Globus pallidus (tissue), 1 donor: ENCODE data around the gene CCDC92.

Source experiments
- DNase-seq: peaks from one replicate; pipeline ENCODE4 v3.0.0-alpha.2; 2015; ENCODE audit warnings: low spot score

The CCDC92 gene

DNA sequence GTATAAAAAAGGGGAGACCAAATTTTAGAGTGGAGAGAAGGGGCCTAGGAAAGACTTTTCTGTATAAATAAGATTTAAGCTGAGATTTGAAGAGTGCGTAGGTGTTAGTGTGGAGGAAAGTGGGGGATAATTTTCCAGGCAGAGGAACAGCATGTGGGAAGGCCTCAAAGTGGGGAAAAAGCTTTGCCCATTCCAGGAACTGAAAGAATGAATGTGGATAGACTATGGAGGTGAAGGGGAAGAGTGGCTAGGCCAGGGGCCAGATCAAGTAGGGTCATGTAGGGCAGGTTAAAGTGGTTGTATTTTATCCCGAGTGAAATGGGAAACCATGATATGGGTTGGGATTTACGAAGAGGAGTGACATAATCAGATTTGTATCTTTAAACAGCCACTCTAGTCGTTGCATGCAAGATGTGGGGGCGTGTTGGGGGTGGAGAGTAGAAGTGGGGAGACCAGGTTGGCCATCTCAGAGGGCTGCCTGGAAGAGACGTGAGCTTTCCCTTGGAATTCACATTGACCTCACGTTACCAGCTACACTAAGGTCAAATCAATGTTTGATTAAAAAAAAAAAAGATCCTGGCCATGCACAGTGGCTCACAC lies 3.7 kb upstream of the CCDC92 start:
- DNase-seq = no peak

DNA sequence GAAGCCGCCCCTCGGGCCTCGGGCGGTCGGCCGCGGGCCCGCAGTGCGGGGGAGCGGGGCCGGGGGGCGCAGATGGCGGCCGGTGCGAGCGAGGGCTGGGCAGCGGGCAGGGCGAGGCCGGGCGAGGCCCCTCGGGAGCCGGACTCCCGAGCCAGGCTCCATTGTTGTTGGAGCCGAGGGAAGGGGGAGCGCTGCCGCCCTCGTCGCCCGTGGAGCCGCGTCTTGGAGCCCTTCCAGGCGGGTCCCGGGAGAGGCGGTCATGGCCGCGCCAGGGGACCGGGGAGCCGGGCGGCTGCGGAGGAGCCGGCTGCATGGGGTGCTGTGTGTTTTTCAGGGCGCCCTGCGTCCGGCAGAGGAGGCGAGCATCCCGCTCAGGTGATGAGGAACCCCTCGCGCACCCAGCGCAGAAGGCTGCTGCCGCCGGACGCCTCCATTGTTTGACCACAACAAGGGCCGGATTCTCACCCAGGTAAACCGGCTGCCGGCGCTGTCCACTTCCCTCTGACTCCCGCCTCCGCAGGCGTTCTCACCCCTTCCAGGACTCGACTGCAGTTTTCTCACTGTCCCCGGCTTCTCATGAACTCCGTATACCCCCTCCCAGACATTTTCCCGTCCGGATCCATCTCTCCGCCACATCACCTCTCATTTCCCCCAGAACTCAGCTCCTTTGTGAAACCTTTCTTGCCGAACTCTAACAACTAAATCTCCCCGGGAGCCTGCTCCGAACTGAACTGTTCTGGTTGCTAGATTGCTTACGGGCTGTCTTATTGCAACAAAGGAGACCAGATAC lies 1.1 kb upstream of the CCDC92 start:
- DNase-seq = no peak

DNA sequence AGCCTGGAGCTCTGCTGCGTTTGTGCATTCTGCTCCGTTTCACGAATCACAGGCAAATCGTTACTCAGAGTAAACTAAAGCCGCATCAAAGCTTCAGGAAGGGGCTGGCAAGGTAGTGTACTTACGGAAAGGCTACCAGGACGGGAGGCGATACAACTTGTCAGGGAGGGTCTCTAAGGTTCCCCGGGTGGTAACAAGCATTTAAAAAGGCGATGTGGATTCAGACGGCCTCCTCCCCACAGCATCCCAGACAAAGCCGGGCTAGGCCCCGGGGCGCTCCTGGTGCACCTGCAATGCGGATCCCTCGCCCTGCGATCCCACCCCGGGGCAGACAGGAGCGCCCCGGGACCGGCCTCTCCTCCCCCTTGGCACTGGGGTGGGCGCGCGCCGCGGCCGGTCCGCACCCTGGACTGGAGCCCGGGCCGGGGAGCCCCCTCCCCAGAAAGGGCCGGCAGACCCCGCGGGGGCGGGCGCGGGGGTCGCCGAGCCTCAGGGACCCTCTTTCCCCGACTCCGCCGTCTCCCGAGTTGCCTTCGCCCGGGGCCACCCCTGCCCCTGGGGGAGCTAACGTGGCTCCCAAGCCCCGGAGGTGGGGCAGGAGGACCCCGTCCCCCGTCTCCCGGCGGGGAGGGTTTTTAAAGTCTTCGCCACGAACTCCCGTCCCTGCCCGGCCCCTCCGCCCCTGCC lies 718 bp downstream of the CCDC92 start:
- DNase-seq = peak; percentile 45

DNA sequence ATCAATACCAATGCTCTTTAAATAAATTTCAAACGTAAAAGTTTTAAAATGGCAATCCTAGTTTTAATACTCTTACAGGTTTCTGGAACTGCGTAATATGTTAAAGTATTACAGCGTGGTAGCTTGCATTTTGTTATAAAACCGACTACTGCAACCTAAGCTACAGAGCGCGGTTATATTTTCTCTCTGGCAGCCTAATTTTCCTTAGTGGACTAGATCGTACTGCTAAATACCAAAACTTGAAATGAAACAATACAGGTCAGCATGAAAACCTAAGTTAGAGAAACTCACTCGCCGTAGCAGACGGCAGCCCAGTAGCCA lies 1.2 kb downstream of the CCDC92 start:
- no peak for DNase-seq

DNA sequence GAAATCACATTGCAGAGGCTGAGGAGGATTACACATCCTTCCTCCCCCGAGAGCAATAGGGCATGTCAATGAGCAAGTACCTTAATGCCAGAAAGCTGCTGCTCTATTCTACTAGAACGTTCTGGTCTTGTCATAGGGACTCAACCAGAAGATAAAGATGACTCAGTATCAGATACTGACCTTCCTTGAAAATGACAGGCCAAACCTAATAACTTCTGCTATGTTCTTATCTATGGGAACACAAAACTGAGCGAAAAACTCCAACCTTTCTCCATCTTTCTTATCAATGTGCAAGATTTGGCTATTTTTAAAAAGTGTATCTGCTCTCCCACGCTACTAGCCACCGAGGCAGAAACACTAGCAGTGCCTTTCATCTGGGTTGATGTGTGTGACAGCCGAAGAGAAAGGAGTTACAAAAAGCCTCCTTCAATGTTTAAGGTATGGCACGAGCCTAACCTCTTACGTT lies 5.5 kb downstream of the CCDC92 start:
- no peak for DNase-seq

DNA sequence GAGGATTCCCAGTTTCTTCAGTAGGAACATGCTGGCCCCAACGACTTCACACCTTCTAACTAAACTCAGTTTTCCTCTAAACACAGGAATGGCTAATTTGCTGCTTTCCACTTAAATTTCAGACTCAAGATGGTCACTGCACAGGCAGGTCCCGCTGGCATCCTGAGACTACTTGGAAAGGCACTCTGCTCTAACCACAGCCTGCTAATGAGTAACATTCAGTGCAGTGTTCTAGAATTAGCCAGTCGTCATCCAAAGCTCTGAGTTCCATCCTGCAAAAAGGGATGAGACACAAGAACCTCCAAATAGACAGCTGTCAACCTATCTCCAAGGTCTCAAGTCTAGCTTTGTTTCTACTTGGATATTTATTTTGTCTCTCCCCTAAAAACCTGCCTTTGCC lies 6.0 kb downstream of the CCDC92 start:
- no peak for DNase-seq

DNA sequence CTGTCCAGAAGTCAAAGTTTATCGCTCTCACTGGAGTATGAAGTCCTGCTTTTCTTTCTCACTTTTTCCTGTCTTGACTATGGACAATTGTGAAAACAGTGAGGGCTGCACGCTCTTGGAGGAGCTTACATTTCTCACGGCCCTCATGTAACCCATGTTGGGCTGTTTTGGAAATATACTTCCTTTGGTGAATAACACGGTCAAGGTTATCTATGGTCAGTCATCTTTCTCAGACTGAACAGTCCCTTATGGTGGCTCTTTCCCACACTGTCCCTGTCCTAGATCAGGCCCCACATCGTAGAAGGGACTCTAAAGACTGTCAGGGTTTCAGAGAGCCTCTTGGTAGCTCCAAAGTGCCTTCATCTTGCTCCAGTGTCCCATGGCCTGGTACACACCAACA lies 7.2 kb downstream of the CCDC92 start:
- DNase-seq = no peak

DNA sequence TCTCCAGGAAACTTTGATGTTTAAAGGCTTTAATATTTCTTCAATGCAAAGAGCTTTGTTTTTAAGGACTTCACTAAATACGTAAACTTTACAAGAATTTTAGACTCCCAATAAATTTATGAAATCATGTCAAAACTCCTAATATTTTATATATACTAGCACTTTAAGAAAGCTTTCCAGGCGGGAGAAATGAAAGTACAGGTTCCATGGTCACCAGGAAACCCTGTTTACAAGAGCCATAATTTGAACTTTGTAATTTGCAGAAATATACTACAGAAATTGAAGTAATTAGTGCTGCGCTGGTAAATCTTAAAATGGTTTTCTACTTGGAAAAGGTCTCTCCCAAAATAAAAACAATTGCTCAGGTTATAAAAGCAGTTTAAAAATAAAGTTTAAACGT lies 8.8 kb downstream of the CCDC92 start:
- no peak for DNase-seq

DNA sequence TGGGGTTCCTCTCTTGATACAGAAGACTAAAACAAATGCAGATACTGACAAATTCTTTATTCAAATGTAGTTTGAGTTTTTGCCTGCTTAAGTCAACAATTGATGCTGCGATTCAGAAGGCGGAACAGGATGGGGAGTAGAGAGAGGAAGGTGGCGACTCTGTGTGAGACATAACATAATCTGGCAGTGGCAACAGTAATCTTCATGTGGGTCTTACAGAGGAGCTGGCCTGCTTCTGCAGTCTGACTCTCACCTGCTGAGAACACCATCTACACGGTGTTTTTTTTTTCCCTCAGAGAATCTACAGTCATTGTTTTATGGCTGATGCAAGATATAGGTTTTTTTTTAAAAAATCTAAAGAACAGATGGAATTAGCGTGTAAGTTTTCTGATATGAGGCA lies 10.1 kb downstream of the CCDC92 start:
- no peak for DNase-seq

DNA sequence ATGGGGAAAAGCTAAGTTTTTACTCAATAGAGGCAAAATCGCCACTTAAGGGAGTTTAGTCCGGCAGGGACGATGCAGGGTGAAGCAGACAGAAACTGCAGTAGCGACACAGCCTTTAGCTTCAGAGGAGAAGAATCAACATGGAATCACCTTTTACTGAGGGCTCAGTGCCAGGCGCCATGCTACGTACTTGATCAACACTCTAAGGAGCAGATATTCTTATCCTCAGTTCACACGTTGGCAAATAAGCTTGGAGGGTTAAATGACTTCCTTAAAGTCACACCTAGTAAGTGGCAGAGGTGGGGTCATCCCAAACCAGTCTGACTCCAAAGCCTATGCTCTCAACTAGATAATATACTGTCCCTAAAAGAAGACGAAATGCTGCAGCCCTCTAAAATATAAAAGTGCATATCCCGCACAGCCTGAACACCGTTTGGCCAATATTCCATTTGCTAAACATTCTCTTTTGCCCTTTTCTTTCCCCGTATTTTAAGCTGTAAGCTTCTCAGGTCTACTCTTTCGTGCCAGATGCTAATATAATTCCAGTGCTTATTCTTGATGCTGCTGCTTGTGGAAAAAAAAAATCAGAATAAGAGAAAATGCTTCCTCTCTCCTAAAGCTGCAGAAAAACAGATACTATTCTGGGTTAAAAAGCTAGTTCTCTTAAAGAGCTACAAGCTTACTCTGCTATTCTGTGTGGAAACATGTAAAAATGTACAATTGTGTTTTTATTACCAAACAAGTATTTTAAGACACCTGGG lies 10.9 kb downstream of the CCDC92 start:
- no peak for DNase-seq

DNA sequence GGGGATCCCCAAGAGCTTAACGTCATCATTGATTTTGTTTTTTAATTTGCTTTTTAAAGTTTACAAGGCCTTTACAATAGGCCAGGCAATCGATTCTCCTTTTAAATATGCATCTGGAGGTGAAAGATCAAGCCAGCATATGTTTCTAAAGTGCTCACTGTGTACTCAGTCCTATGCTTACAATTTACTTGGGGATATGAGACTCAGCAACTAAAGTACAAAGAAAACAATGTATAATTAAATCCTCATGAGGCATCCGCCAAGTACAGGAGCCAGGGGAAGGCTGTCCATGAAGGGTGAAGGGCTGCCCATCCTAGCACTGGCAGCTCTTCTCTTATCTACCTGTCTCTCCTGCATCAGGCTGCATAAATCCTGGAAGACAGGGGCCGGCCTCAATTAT lies 11.8 kb downstream of the CCDC92 start:
- no peak for DNase-seq

DNA sequence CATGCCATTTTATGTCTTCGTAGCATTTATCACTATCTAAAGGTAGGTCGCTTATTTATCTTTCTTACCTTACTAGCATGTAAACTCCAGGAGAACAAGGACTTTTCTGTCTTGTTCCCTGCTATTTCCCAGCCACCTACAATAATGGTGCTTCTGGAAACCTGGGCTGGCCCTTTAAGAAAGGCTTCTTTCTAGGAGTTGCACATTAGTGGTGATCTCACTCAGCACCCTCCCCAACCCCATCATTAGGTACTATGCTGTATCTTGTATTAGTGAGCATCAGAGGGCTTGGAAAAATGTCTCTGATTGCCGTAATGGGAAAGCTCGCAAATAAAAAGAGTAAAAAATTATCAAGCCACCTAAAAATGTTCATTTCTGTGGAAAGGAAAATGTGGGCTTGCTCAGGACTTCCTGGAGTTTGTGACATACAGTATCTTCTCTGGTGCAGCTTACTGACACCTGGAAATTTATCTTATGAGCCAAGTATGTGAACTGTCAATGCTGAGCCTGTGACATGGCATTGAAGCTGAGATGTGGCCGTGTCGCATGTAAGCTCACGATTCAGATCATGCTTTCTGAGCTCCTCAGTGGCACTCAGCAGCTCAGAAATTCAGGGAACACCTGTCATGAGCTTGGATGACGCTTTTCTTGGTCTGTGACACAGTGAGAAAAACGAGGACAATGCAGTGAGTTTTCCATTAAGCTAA lies 12.4 kb downstream of the CCDC92 start:
- DNase-seq = no peak

DNA sequence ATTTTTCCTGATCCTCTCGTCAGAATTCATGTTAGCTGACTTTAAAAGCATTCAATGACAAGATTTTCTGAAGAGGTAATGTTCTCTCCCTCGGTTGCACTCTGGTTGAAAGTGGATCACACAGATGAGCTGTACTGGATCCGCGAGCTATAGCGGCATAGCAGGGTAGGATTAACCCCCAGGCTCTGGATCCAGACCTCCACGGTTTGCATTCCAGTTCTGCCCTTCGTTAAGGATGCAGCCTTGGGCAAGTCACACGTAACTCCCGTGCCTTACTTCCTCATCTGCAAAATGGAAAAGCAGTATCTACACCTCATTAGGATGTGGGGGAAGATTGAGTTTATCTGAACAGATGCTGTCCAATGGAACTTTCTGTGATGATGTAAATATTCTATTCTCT lies 13.8 kb downstream of the CCDC92 start:
- no peak for DNase-seq

DNA sequence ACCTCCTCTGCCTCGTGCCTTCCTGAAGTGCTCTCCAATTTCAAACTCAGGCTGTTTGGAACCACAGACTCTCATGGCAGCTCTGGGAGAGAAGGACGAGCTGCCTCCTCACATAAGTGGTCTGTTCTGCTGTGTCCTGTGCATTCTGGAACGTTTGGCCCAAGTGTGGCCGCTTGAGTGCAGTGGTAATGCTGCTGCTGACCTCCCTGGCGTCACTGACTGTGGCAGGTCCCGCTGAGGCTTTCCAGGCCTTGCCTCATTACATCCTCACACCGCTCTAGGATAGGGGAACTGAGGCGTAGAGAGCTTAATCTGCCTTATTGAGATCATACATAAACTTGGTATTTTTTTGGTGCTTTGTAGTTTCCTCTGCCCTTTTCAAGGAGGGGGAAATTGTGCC lies 14.2 kb downstream of the CCDC92 start:
- DNase-seq = no peak

DNA sequence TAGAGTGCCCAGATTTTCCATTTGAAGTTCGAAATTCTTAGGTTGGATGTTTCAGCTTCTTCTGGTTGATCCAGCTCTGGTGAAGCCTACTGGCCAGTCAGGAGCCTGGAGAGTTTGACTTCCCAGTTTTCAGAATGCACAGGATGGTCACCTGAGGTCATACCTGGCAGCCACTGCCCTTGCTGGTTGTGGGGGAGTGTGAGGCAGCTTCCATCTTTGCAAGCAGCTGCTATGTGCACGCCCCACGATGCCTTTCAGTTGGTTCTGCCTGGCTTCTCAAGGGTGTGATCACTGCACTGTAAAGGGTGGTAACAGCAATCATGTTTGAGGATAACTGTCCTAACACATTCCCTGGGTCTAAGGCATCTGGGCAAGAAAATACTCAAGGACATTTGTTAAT lies 15.4 kb downstream of the CCDC92 start:
- no peak for DNase-seq

DNA sequence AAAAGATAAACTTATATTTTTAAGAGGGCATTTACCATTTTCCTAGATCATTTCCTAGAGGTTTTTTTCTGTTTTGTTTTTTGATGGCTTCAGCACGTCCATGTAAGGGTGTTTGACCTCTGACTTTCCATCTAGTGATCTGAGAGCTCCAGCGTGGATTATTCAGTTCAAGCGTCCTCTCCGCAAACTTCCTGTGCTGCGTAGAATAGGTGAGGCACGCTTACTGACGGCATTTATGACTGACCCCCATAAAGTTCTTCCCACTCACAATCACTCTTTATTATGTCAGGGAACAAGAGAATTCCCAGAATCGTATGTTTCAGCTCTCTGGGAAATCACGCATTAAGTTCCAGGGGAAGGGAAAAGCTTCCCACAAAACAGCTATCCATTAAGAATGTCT lies 16.4 kb downstream of the CCDC92 start:
- DNase-seq = no peak

DNA sequence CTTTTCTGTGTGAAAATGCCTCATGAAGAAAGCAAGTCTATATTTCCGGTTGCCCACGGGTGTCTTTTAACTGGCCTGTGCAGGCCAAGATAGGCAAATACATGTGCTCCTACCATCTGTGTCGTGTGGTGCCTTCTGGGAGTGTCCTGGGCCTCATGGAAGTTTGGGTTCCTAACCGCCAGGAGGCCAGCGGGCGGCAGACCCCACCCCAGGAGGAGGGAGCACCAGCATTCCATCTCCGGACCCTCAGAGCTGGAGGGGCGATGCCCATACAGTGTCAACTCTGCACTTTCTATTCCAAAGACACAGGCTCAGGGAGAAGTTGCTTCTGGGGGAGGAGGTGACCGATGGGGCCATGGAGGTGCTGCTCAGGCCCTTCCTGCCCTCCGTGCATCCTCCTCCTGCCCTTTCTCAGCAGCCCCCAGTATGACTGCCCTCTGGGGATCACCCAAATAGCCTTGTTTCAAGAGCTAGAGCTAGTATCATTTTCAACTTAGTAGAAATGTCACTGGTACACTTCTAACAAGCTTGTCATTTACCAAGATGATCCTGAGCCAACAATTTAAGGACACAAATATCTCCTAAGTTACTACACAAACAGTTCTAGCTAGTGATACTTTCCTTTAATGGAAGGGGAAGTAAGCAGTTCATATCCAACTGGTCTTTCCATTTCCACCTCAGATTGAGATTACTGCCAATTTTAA lies 17.8 kb downstream of the CCDC92 start:
- DNase-seq = no peak

DNA sequence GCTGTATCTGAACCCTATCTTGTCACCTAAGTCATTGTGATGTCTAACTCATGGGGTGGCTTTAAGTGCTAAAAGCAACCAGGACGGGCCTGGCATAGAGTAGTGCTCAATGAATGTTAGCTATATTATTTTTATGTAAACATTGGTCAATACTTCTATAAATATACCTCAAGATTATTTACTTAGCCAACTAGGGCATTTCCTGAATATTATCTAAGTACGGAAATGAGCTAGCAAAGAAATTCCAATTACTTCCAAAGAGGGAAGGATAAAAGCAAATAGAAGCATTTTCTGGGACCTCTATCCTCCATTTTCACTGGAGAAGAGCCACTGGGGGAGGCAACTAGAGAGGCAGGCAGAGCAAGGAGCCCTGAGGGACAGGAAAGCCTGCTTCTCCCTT lies 20.6 kb downstream of the CCDC92 start:
- no peak for DNase-seq

DNA sequence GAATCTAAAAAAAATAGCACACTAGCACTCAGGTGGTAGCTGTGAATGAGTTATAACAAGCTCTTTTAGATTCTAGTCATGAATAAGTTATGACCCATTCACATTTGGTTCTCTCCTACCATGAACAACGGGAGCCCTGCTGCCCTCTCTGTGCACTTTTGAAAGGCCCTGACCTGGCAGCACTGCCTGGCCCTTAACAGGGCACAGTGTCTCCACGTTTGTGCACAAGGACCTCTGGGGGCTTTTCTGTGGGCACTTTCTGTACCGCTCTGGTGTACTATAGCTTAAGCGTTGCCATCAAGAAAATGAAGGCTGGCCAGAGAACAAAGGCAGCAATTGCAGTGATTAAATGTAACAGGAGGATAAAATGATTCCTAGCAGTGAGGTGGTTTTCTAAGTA lies 21.2 kb downstream of the CCDC92 start:
- DNase-seq = no peak

DNA sequence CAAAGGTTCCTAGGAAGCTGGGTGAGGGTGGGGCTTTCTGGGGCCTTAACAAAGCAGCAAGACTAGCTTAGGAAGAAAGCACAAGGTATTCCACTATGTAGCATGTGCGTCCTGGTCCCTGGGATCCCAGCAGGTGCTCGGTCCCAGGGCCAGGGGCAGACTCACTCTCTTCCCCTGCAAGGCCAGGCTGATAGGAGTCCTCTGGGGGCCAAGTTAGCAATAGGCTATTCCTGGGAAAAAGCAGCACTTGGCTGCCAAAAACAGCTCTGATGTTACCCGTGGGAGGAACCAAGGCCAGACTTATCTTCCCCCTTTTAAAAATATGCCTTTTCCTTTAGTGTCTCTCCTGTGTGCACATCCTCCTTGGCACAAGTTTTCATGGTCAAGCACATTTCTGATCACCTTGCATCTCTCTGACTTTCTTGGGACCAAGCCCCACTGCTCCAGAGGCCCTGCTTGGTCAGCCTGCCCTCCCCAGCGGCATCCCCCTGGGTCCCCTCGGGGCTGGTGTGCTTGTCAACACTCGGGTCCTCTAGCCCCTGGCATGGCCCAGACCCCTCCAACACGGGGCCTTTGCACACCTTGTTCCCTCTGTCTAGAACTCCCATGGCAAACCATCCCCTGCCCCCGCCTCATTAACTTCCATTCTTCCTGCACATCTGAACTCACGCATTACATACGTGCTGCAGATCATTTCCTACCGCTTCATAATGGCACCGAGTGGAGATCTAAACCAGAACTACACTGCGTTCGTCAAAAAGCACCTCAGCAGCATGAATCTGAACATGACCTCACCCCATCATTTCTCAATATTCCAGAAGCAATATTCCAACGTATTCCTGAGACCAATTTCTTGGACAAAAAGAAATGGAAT lies 21.9 kb downstream of the CCDC92 start:
- no peak for DNase-seq
